Measurements from ENCODE around the gene MTA1.

MTA1 gene

GRCh38 chr14:105386581-105387529 lies 32.8 kb upstream of the MTA1 start:
- in situ Hi-C loops (cut with MboI; ENCODE audit: low sequenced_read_pairs) = no loop called here

DNA sequence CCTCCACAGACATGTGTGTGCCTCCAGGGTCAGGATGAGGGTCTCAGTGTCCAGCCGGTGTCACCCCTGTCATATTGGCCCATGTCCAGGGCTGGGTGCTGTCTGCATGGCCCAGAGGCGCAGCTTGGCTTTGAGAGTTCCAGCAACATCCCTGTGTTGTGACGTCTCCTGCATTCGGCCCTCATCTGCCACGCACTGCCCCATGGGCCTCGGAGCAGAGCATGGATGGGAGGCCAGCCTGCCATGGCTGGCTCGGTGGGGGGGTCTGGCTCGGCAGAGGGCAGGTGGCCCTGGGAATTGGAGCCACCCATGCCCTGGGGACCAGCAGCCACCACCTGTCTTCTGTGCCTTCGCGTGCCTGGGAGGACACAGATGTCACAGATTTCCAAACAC lies 32.1 kb upstream of the MTA1 start:
- in situ Hi-C loops (cut with MboI; ENCODE audit: low sequenced_read_pairs) = no loop called here

- in situ Hi-C loops (cut with MboI; ENCODE audit: low sequenced_read_pairs) = no loop called here
Measured at GRCh38 chr14:105388110-105388951, 31.3 kb upstream of the MTA1 start.

GRCh38 chr14:105388976-105389375 lies 30.7 kb upstream of the MTA1 start:
- in situ Hi-C loops (cut with MboI; ENCODE audit: low sequenced_read_pairs) = no loop called here

DNA sequence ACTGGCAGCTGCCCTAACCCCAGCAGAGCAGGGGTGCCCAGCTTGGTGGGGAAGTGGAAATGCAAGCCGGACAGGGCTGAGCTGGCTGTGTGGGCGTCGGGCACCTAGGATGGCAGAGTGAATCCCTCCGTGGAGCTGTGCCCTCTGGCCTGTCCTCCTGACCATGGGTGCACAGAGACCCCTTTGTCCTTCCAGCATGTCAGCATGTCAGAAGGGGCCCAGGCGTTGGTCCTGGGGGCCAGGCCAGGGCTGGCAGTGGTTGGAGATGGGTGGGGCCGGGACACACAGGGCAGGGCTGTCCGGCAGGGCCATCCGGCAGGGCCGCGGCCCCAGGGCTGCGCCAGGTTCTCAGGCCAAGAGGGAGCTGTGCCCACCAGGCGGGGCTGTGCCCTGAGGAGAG lies 30.1 kb upstream of the MTA1 start:
- in situ Hi-C loops (cut with MboI; ENCODE audit: low sequenced_read_pairs) = no loop called here

GRCh38 chr14:105389976-105390848 lies 29.4 kb upstream of the MTA1 start:
- in situ Hi-C loops (cut with MboI; ENCODE audit: low sequenced_read_pairs) = no loop called here

GRCh38 chr14:105390849-105391500 lies 28.7 kb upstream of the MTA1 start:
- in situ Hi-C loops (cut with MboI; ENCODE audit: low sequenced_read_pairs) = no loop called here

DNA sequence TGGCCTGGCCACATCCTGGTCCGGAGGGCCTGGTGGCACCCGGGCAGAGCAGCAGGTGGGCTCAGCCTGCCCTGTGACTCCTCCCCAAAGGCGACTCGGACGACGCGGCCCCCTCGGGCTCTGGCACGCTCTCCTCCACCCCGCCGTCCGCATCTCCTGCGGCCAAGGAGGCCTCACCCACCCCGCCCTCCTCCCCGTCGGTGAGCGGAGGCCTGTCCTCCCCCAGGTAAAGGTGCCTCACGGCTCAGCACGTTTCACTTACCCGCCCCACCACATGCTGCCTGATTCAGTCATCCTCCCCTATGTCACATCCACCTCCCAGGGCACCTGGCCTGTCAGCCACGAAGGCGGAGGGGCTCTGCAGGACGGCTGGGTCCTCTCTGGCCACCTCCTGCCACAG lies 28.1 kb upstream of the MTA1 start:
- in situ Hi-C loops (cut with MboI; ENCODE audit: low sequenced_read_pairs) = no loop called here

DNA sequence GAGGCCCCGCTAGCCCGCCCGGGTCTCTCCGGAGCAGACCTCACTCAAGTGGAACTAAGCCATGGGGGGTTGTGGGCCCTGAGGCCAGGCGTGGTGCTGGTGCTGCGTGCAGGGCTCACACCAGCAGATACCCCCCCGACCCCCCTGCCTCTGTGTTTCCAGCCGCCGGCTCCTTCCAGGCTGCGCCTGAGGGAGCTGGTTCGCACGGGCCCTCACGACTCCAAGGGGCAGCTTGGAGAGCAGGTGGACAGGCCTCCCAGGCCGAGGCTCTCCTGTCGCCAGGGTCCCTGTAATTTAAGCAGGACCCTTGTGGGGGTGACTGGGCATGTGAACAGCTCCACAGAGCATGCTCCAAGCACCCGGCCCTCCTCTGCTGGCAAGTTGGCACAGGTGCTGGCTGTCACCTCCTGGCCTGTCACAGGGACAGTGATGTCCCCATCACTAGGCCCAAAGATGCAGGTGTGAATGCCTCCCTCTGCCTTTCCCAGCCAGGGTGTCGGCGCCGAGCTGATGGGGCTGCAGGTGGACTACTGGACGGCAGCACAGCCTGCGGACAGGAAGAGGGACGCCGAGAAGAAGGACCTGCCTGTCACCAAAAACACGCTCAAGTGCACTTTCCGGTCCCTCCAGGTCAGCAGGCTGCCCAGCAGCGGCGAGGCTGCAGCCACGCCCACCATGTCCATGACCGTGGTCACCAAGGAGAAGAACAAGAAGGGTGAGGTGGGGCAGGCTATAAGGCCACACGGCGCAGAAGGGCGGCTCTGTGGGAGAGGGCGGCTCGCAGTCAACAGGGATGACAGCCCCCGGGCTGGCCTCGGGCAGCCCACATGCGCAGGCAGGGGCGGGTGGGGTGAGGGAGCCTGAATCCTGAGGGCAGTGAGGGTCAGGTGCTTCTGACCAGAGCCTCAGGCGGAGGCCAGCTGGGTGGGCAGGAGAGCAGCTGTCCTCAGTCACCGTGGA lies 27.2 kb upstream of the MTA1 start:
- in situ Hi-C loops (cut with MboI; ENCODE audit: low sequenced_read_pairs) = no loop called here

- in situ Hi-C loops (cut with MboI; ENCODE audit: low sequenced_read_pairs) = no loop called here
Measured at GRCh38 chr14:105393151-105393550, 26.5 kb upstream of the MTA1 start.

- in situ Hi-C loops (cut with MboI; ENCODE audit: low sequenced_read_pairs) = no loop called here
Measured at GRCh38 chr14:105394714-105395537, 24.7 kb upstream of the MTA1 start.

GRCh38 chr14:105395538-105395854 lies 24.1 kb upstream of the MTA1 start:
- in situ Hi-C loops (cut with MboI; ENCODE audit: low sequenced_read_pairs) = no loop called here

DNA sequence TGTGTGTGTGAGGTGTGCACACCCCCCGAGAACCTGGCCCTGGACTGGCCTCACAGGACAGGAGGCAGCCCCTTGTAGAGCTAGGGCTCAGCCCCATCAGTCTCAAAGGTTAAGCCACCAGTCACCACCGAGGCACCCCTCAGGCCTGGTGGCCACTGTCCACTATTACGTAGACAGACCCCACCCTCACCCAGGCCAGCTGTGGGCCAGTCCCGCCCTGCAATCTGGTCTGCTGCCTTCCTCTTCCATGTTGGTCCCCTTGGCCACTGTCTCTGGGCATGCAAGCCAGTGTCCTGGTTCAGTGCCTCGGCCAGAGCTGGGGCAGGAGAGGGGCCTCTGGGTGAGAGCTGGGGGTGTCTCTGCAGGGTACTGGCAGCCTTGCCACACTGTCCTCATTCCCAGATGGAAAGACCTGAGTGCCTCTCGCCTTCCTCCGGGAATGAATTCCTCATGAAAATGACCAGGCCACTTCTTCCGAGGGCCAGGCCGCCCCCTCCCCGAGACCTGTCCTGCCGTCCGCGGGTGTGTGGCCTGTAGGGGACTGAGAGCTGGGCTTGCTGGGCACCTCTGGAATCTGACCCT lies 22.2 kb upstream of the MTA1 start:
- in situ Hi-C loops (cut with MboI; ENCODE audit: low sequenced_read_pairs) = no loop called here

GRCh38 chr14:105398044-105398725 lies 21.4 kb upstream of the MTA1 start, which contains the start of gene TEX22:
Gene TEX22, plus strand, starts transcription at chr14:105398538. Its CDS starts 803 bp downstream, at chr14:105399341.
- in situ Hi-C loops (cut with MboI; ENCODE audit: low sequenced_read_pairs) = no loop called here

GRCh38 chr14:105398726-105399465 lies 20.7 kb upstream of the MTA1 start:
- in situ Hi-C loops (cut with MboI; ENCODE audit: low sequenced_read_pairs) = no loop called here

GRCh38 chr14:105399466-105399775 lies 20.2 kb upstream of the MTA1 start:
- in situ Hi-C loops (cut with MboI; ENCODE audit: low sequenced_read_pairs) = no loop called here

- in situ Hi-C loops (cut with MboI; ENCODE audit: low sequenced_read_pairs) = no loop called here
Measured at GRCh38 chr14:105400016-105400415, 19.6 kb upstream of the MTA1 start.

Data from HL-60/S4 treated with phorbol 12-myristate 13-acetate at 8.2 ng/mL for 4 days and 3 days (cell line).